Suprapubic skin (tissue), 4 donors: Measurements from ENCODE around the gene GAS6. TPM values are rescaled to one million over a fixed set of nuclear protein-coding genes. Genes with fewer than 3 reads are reported as not detected.

Experiments used
- DNase-seq, 2 donors: peaks; one replicate each; pipeline ENCODE4 v3.0.0-alpha.2; 2019; ENCODE audit warnings: low spot score in 2 of 2
- H3K27ac ChIP-seq: fragments of 200-600 bp; sonication (generic); one replicate; pipeline ENCODE4 v1.5.1; 2019
- H3K27me3 ChIP-seq: fragments of 200-600 bp; sonication (generic); one replicate; pipeline ENCODE4 v1.5.1; 2019
- H3K36me3 ChIP-seq: fragments of 200-600 bp; sonication (generic); one replicate; pipeline ENCODE4 v1.5.1; 2019
- H3K4me1 ChIP-seq: fragments of 200-600 bp; sonication (generic); one replicate; pipeline ENCODE4 v1.5.1; 2019
- H3K4me3 ChIP-seq: fragments of 200-600 bp; sonication (generic); one replicate; pipeline ENCODE4 v1.5.1; 2019; ENCODE audit warnings: mild to moderate bottlenecking
- H3K9me3 ChIP-seq: fragments of 200-600 bp; sonication (generic); one replicate; pipeline ENCODE4 v1.5.1; 2019
- EP300 ChIP-seq: sonication (generic); formaldehyde crosslinking; IDR thresholded peaks from one replicate; pipeline ENCODE4 v1.6.1; 2017; ENCODE audit warnings: antibody characterized with exemption
- POLR2A ChIP-seq, 2 donors: fragments of 450-650 bp; IDR thresholded peaks; one replicate each; pipeline ENCODE4 v1.6.1; 2017; ENCODE audit warnings: antibody characterized with exemption in 2 of 2, mild to moderate bottlenecking in 2 of 2, moderate library complexity in 2 of 2
- POLR2AphosphoS5 ChIP-seq, 3 donors: sonication (generic); formaldehyde crosslinking; IDR thresholded peaks; one replicate each; pipeline ENCODE4 v1.6.1; 2017; ENCODE audit warnings: antibody characterized with exemption in 3 of 3
- WGBS: methylation state at CpG from one replicate; pipeline ENCODE4 v1.1.5; 2018; 5-methylcytosine and 5-hydroxymethylcytosine counted together
- total RNA-seq, 4 donors: library from RNA; depleted of rRNA; stranded (reverse); fragments of >200 nt; gene quantifications; one replicate each; pipeline ENCODE4 v1.1.0, GENCODE V29; 2016
- TF ChIP-seq, protein P1 (sequence below), 2 donors: fragments of 200-600 bp in 1 of 2; fragments of 450-650 bp in 1 of 2; sonication (generic) in 1 of 2; IDR thresholded peaks; one replicate each; pipeline ENCODE4 v1.5.1; 2016 to 2019; ENCODE audit warnings: antibody characterized with exemption in 2 of 2, mild to moderate bottlenecking in 1 of 2, moderate library complexity in 1 of 2

The GAS6 gene
- total RNA-seq, 4 donors from 2014 or later = 175 to 286 (median 224) TPM

- H3K4me1 ChIP-seq = peaks cover 80% of the 10 kb centered on the region
- no peaks in the 10 kb centered on the region for H3K36me3 ChIP-seq
- no peaks in the 10 kb centered on the region for H3K27me3 ChIP-seq
- no peak for TF ChIP-seq EP300
- TF ChIP-seq POLR2A (IDR thresholded peaks at IDR 0.05) = no peak
- TF ChIP-seq POLR2AphosphoS5 (IDR thresholded peaks at IDR 0.05) = no peak
- TF ChIP-seq, protein P1, sequence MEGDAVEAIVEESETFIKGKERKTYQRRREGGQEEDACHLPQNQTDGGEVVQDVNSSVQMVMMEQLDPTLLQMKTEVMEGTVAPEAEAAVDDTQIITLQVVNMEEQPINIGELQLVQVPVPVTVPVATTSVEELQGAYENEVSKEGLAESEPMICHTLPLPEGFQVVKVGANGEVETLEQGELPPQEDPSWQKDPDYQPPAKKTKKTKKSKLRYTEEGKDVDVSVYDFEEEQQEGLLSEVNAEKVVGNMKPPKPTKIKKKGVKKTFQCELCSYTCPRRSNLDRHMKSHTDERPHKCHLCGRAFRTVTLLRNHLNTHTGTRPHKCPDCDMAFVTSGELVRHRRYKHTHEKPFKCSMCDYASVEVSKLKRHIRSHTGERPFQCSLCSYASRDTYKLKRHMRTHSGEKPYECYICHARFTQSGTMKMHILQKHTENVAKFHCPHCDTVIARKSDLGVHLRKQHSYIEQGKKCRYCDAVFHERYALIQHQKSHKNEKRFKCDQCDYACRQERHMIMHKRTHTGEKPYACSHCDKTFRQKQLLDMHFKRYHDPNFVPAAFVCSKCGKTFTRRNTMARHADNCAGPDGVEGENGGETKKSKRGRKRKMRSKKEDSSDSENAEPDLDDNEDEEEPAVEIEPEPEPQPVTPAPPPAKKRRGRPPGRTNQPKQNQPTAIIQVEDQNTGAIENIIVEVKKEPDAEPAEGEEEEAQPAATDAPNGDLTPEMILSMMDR (IDR thresholded peaks at IDR 0.05) = no peak
- DNase-seq = peak; percentile 54 to 66
- no peaks in the 10 kb centered on the region for H3K9me3 ChIP-seq
- H3K4me3 ChIP-seq = no peak overlapping the region
- 81% methylated on average over 10 of the region's 22 CpGs for WGBS
- no peak overlapping the region for H3K27ac ChIP-seq
Measured at GRCh38 chr13:113852536-113853517, 11.0 kb downstream of the GAS6 start.

DNA sequence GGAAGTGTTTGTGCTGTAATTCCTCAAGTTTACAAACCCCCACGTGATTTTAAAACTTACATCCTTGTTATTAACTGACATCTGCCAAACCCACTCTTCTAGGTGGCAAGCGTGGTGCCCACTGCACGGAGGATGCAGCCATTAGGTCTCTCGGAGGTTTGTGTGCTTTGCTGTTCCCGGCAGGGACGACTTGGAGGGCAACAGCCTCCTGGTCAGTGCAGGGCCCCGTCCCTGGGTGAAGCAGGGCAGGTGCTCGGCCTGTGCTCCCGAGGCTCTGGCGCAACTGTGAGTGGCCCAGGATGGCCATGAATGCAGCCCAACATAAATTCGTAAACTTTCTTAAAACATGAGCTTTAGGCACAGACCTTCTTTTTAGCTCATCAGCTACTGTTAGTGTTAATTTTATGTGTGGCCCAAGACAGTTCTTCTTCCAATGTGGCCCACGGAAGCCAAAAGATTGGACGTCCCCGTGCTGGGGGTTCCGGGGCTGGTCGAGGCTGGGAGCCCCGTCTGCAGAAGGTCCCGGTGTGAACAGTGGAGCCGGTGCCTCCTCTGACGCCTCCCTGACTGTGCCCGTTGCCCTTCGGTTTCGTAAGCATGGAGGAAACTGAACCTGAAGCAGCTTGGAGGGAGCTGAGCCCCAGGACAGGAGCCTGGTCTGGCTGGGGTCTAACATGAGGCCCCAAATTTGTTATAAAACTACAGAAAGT is 11.9 kb downstream of the GAS6 start:
- Histone ChIP-seq H3K4me3 (no peak overlapping the region), H3K27ac (no peak overlapping the region), H3K4me1 (peaks cover 72% of the 10 kb centered on the region), H3K27me3 (no peaks in the 10 kb centered on the region), H3K36me3 (peaks cover 2% of the 10 kb centered on the region), H3K9me3 (no peaks in the 10 kb centered on the region)
- 88% methylated on average over 16 of the region's 23 CpGs for WGBS
- peak; percentile 17 to 45 for DNase-seq
- TF ChIP-seq POLR2AphosphoS5 (IDR thresholded peaks at IDR 0.05) (no peak), POLR2A (IDR thresholded peaks at IDR 0.05) (no peak), EP300 (no peak)
- TF ChIP-seq, protein P1 (IDR thresholded peaks at IDR 0.05) = no peak

- H3K9me3 ChIP-seq = no peaks in the 10 kb centered on the region
- no peak overlapping the region for H3K4me3 ChIP-seq
- no peaks in the 10 kb centered on the region for H3K27me3 ChIP-seq
- DNase-seq = no peak
- 91% methylated on average over 1 of the region's 1 CpG for WGBS
- H3K4me1 ChIP-seq = peaks cover 66% of the 10 kb centered on the region
- H3K27ac ChIP-seq = no peak overlapping the region
- TF ChIP-seq, protein P1 (IDR thresholded peaks at IDR 0.05) = no peak
- TF ChIP-seq POLR2AphosphoS5 (IDR thresholded peaks at IDR 0.05) = no peak
- TF ChIP-seq POLR2A (IDR thresholded peaks at IDR 0.05) = no peak
- no peak for TF ChIP-seq EP300
- peaks cover 7% of the 10 kb centered on the region for H3K36me3 ChIP-seq
Measured at GRCh38 chr13:113851480-113851803, 12.4 kb downstream of the GAS6 start.

GRCh38 chr13:113850722-113851479 is 13.0 kb downstream of the GAS6 start:
- H3K27ac ChIP-seq = no peak overlapping the region
- peaks cover 9% of the 10 kb centered on the region for H3K36me3 ChIP-seq
- peaks cover 61% of the 10 kb centered on the region for H3K4me1 ChIP-seq
- 95% methylated on average over 3 of the region's 3 CpGs for WGBS
- no peaks in the 10 kb centered on the region for H3K9me3 ChIP-seq
- TF ChIP-seq, protein P1 (IDR thresholded peaks at IDR 0.05) = no peak
- no peak for TF ChIP-seq POLR2A (IDR thresholded peaks at IDR 0.05)
- H3K27me3 ChIP-seq = no peaks in the 10 kb centered on the region
- H3K4me3 ChIP-seq = no peak overlapping the region
- DNase-seq = no peak
